ENCODE data around the gene DDB1.
A peak's percentile ranks its signal among the peaks of the same experiment; 100 is the strongest.

Gene DDB1

GRCh38 chr11:61354208-61354607 lies 21.3 kb upstream of the DDB1 start:
- DNase-seq: no peak

- DNase-seq: no peak
Measured at GRCh38 chr11:61353131-61354067, 20.5 kb upstream of the DDB1 start.

- no peak for DNase-seq
Measured at GRCh38 chr11:61352038-61352437, 19.1 kb upstream of the DDB1 start.

- no peak for DNase-seq
Measured at GRCh38 chr11:61350803-61351202, 17.9 kb upstream of the DDB1 start.

GRCh38 chr11:61350336-61350735 lies 17.4 kb upstream of the DDB1 start:
- DNase-seq: no peak

- DNase-seq: no peak
Measured at GRCh38 chr11:61349916-61350315, 17.0 kb upstream of the DDB1 start.

- DNase-seq: no peak
Measured at GRCh38 chr11:61349189-61349751, 16.4 kb upstream of the DDB1 start.

GRCh38 chr11:61347916-61348461 lies 15.1 kb upstream of the DDB1 start:
- no peak for DNase-seq

GRCh38 chr11:61345954-61346843 lies 13.3 kb upstream of the DDB1 start:
- no peak for DNase-seq

GRCh38 chr11:61345170-61345610 lies 12.3 kb upstream of the DDB1 start:
- DNase-seq: peak; percentile 10

GRCh38 chr11:61343792-61344745 lies 11.2 kb upstream of the DDB1 start:
- no peak for DNase-seq

- no peak for DNase-seq
Measured at GRCh38 chr11:61342207-61342803, 9.4 kb upstream of the DDB1 start.

GRCh38 chr11:61341706-61342105 lies 8.8 kb upstream of the DDB1 start:
- DNase-seq: no peak

GRCh38 chr11:61340979-61341378 lies 8.1 kb upstream of the DDB1 start:
- no peak for DNase-seq

GRCh38 chr11:61339490-61339878 lies 6.6 kb upstream of the DDB1 start:
- DNase-seq: no peak

GRCh38 chr11:61338783-61339489 lies 6.0 kb upstream of the DDB1 start:
- DNase-seq: no peak

- DNase-seq: no peak
Measured at GRCh38 chr11:61337706-61338470, 5.0 kb upstream of the DDB1 start.

GRCh38 chr11:61336171-61336935 lies 3.4 kb upstream of the DDB1 start:
- DNase-seq: peak; percentile 85

GRCh38 chr11:61335355-61335710 lies 2.4 kb upstream of the DDB1 start:
- DNase-seq: no peak

Measured in NCI-H2171 (cell line).